RWPE2 (cell line): ENCODE data around the gene CASS4.
"Not testable (repeated sequence)": the region's sequence is repeated elsewhere in the genome, so short reads cannot be mapped to it uniquely, and the experiment has no call there.

Experiments
- ATAC-seq: fragments of 200-7000 bp; cut with Tn5 transposase; 3 replicates; pipeline ENCODE4 v1.9.1; 2021; ENCODE audit warnings: low read depth
- DNase-seq: peaks from one replicate; pipeline ENCODE4 v3.0.0-alpha.2; 2020; ENCODE audit warnings: low spot score
- H3K27ac ChIP-seq: fragments of 450-650 bp; 2 replicates; pipeline ENCODE4 v1.5.1; 2017; ENCODE audit warnings: mild to moderate bottlenecking; ENCODE audit not compliant: poor library complexity, severe bottlenecking
- H3K27me3 ChIP-seq: fragments of 250-450 bp; sonication (Bioruptor Pico); 2 replicates; pipeline ENCODE4 v1.5.1; 2021; ENCODE audit warnings: mild to moderate bottlenecking, moderate library complexity; ENCODE audit not compliant: insufficient read depth, poor library complexity, severe bottlenecking
- H3K36me3 ChIP-seq: fragments of 250-450 bp; sonication (Bioruptor Pico); 2 replicates; pipeline ENCODE4 v1.5.1; 2020; ENCODE audit warnings: low read depth, mild to moderate bottlenecking, moderate library complexity
- H3K4me1 ChIP-seq: fragments of 250-450 bp; sonication (Bioruptor Pico); 2 replicates; pipeline ENCODE4 v1.5.1; 2021; ENCODE audit warnings: mild to moderate bottlenecking, moderate library complexity; ENCODE audit not compliant: insufficient read depth, poor library complexity, severe bottlenecking
- H3K4me3 ChIP-seq: fragments of 250-450 bp; sonication (Bioruptor Pico); 2 replicates; pipeline ENCODE4 v1.5.1; 2021; ENCODE audit warnings: mild to moderate bottlenecking, moderate library complexity; ENCODE audit not compliant: severe bottlenecking
- H3K9me3 ChIP-seq: fragments of 250-450 bp; sonication (Bioruptor Pico); 2 replicates; pipeline ENCODE4 v1.5.1; 2021; ENCODE audit warnings: mild to moderate bottlenecking, moderate library complexity; ENCODE audit not compliant: severe bottlenecking
- CTCF ChIP-seq: fragments of 450-650 bp; IDR thresholded peaks from one replicate; pipeline ENCODE4 v1.5.1; 2017; ENCODE audit warnings: mild to moderate bottlenecking, moderate library complexity; ENCODE audit not compliant: poor library complexity, severe bottlenecking

Gene CASS4

GRCh38 chr20:56385130-56385529 lies 26.9 kb upstream of the CASS4 start:
- Histone ChIP-seq H3K4me1 (no peaks in the 10 kb centered on the region), H3K4me3 (no peak overlapping the region), H3K27me3 (no peaks in the 10 kb centered on the region), H3K9me3 (no peaks in the 10 kb centered on the region), H3K36me3 (peaks cover 100% of the 10 kb centered on the region), H3K27ac (no peak overlapping the region)
- DNase-seq (no peak), ATAC-seq (no peak)
- no peak for TF ChIP-seq CTCF

GRCh38 chr20:56386219-56386618 lies 25.8 kb upstream of the CASS4 start:
- ATAC-seq = no peak
- no peak overlapping the region for H3K27ac ChIP-seq
- no peaks in the 10 kb centered on the region for H3K9me3 ChIP-seq
- no peaks in the 10 kb centered on the region for H3K27me3 ChIP-seq
- no peak for TF ChIP-seq CTCF
- no peak overlapping the region for H3K4me3 ChIP-seq
- H3K4me1 ChIP-seq = peaks cover 6% of the 10 kb centered on the region
- DNase-seq = no peak
- peaks cover 98% of the 10 kb centered on the region for H3K36me3 ChIP-seq

GRCh38 chr20:56388882-56389281 lies 23.2 kb upstream of the CASS4 start:
- no peaks in the 10 kb centered on the region for H3K27me3 ChIP-seq
- H3K36me3 ChIP-seq = peaks cover 73% of the 10 kb centered on the region
- no peak overlapping the region for H3K27ac ChIP-seq
- DNase-seq = no peak
- no peak overlapping the region for H3K4me3 ChIP-seq
- no peak for TF ChIP-seq CTCF
- no peaks in the 10 kb centered on the region for H3K9me3 ChIP-seq
- peaks cover 10% of the 10 kb centered on the region for H3K4me1 ChIP-seq
- ATAC-seq = no peak

- H3K4me3 ChIP-seq = no peak overlapping the region
- DNase-seq (no peak), ATAC-seq (no peak)
- TF ChIP-seq CTCF = no peak
- H3K4me1 ChIP-seq = peaks cover 13% of the 10 kb centered on the region
- H3K27me3 ChIP-seq = no peaks in the 10 kb centered on the region
- H3K27ac ChIP-seq = no peak overlapping the region
- no peaks in the 10 kb centered on the region for H3K9me3 ChIP-seq
- peaks cover 73% of the 10 kb centered on the region for H3K36me3 ChIP-seq
Observed at GRCh38 chr20:56389807-56390206, 22.3 kb upstream of the CASS4 start.

GRCh38 chr20:56390396-56390795 lies 21.7 kb upstream of the CASS4 start:
- Histone ChIP-seq H3K4me1 (peaks cover 13% of the 10 kb centered on the region), H3K4me3 (peak overlapping the region; percentile 69), H3K36me3 (peaks cover 73% of the 10 kb centered on the region)
- DNase-seq, H3K27me3 ChIP-seq, ATAC-seq, H3K9me3 ChIP-seq, H3K27ac ChIP-seq: not testable (repeated sequence)
